Measurements from ENCODE around the gene CD36.

- TF ChIP-seq POLR2A (IDR thresholded peaks at IDR 0.05) (no peak), CTCF (IDR thresholded peaks at IDR 0.05) (no peak)
Measured at GRCh38 chr7:80593869-80594586, 44.4 kb upstream of the CD36 start.

All from body of pancreas (tissue), 4 donors.